ENCODE results near the gene TMEM158. TPM values are rescaled to one million over a fixed set of nuclear protein-coding genes. Genes with fewer than 3 reads are reported as not detected.
A peak's percentile ranks its signal among the peaks of the same experiment; 100 is the strongest.

TMEM158 gene
- total RNA-seq, 1 donor from 2014 or later = 2.7 TPM

DNA sequence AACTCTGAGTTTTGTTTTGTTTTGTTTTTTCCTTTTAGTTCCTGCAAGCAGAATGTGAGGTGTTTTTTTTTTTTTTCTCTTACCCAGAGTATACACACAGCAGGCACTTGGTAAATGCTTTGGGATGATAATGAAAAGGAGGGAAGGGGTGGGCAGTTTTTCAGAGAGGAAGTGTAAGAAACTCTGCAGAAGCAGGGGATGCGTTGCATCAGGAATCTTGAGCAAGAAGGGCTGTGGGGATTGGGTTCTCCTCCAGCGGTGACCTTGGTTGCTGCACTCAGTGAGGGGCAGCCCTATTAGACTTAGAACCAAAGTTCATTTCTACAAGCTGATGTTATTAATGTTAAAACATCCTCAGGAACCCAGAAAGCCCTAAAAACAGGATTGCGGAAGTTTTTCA is 32.2 kb upstream of the TMEM158 start:
- Histone ChIP-seq H3K36me3 (no peaks in the 10 kb centered on the region), H3K9ac (no peak overlapping the region), H3K79me2 (ENCODE audit: low read depth) (no peaks in the 10 kb centered on the region), H4K20me1 (ENCODE audit: low read depth) (no peaks in the 10 kb centered on the region), H3K9me3 (ENCODE audit: low read depth) (no peaks in the 10 kb centered on the region), H3K4me1 (no peaks in the 10 kb centered on the region), H3K27ac (no peak overlapping the region), H3F3A (ENCODE audit: low read depth) (no peaks in the 10 kb centered on the region), H3K27me3 (no peaks in the 10 kb centered on the region), H2AFZ (replicated peaks) (no peak overlapping the region), H3K4me3 (no peak overlapping the region), H3K4me2 (no peak overlapping the region)
- Mint-ChIP-seq H3K4me3 (no peak overlapping the region), H3K4me1 (peaks cover 4% of the 10 kb centered on the region), H3K9me3 (no peaks in the 10 kb centered on the region), H3K36me3 (no peaks in the 10 kb centered on the region), H3K27ac (no peak overlapping the region), H3K27me3 (ENCODE audit: insufficient read depth, low read depth) (peaks cover 3% of the 10 kb centered on the region)
- no peak for DNase-seq (ENCODE audit: low spot score)
- TF ChIP-seq EZH2 (IDR thresholded peaks at IDR 0.05) = no peak
- TF ChIP-seq, protein P1, sequence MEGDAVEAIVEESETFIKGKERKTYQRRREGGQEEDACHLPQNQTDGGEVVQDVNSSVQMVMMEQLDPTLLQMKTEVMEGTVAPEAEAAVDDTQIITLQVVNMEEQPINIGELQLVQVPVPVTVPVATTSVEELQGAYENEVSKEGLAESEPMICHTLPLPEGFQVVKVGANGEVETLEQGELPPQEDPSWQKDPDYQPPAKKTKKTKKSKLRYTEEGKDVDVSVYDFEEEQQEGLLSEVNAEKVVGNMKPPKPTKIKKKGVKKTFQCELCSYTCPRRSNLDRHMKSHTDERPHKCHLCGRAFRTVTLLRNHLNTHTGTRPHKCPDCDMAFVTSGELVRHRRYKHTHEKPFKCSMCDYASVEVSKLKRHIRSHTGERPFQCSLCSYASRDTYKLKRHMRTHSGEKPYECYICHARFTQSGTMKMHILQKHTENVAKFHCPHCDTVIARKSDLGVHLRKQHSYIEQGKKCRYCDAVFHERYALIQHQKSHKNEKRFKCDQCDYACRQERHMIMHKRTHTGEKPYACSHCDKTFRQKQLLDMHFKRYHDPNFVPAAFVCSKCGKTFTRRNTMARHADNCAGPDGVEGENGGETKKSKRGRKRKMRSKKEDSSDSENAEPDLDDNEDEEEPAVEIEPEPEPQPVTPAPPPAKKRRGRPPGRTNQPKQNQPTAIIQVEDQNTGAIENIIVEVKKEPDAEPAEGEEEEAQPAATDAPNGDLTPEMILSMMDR (IDR thresholded peaks at IDR 0.05) = no peak
- no peak for TF ChIP-seq EZH2phosphoT487 (IDR thresholded peaks at IDR 0.05)

GRCh38 chr3:45253316-45253715 is 27.2 kb upstream of the TMEM158 start:
- H3K4me1 Mint-ChIP-seq = peaks cover 3% of the 10 kb centered on the region

GRCh38 chr3:45252826-45253225 is 26.7 kb upstream of the TMEM158 start:
- Histone ChIP-seq H3K79me2 (ENCODE audit: low read depth) (no peaks in the 10 kb centered on the region), H3K9ac (no peak overlapping the region), H3K4me1 (peaks cover 7% of the 10 kb centered on the region), H3K4me2 (no peak overlapping the region), H3K27ac (no peak overlapping the region), H3K36me3 (no peaks in the 10 kb centered on the region), H2AFZ (replicated peaks) (no peak overlapping the region), H4K20me1 (ENCODE audit: low read depth) (no peaks in the 10 kb centered on the region), H3F3A (ENCODE audit: low read depth) (peaks cover 4% of the 10 kb centered on the region), H3K27me3 (no peaks in the 10 kb centered on the region), H3K4me3 (no peak overlapping the region), H3K9me3 (ENCODE audit: low read depth) (no peaks in the 10 kb centered on the region)
- H3K4me3 Mint-ChIP-seq = no peak overlapping the region
- TF ChIP-seq EZH2phosphoT487 (IDR thresholded peaks at IDR 0.05) = no peak
- TF ChIP-seq EZH2 (IDR thresholded peaks at IDR 0.05) = no peak
- TF ChIP-seq, protein P1 (IDR thresholded peaks at IDR 0.05) = no peak
- no peaks in the 10 kb centered on the region for H3K36me3 Mint-ChIP-seq
- no peaks in the 10 kb centered on the region for H3K9me3 Mint-ChIP-seq
- peaks cover 3% of the 10 kb centered on the region for H3K4me1 Mint-ChIP-seq
- H3K27me3 Mint-ChIP-seq (ENCODE audit: insufficient read depth, low read depth) = peaks cover 3% of the 10 kb centered on the region
- H3K27ac Mint-ChIP-seq = peak overlapping the region; percentile 11
- DNase-seq (ENCODE audit: low spot score) = no peak

More at GRCh38 chr3:45253316-45253715, 27.2 kb upstream of the TMEM158 start:
- Histone ChIP-seq H3K4me3 (no peak overlapping the region), H3K4me2 (no peak overlapping the region), H4K20me1 (ENCODE audit: low read depth) (no peaks in the 10 kb centered on the region), H3K36me3 (no peaks in the 10 kb centered on the region), H3K27me3 (no peaks in the 10 kb centered on the region), H3K27ac (no peak overlapping the region), H3F3A (ENCODE audit: low read depth) (no peaks in the 10 kb centered on the region), H3K79me2 (ENCODE audit: low read depth) (no peaks in the 10 kb centered on the region), H3K9me3 (ENCODE audit: low read depth) (no peaks in the 10 kb centered on the region), H3K4me1 (peaks cover 2% of the 10 kb centered on the region), H3K9ac (no peak overlapping the region), H2AFZ (replicated peaks) (no peak overlapping the region)
- Mint-ChIP-seq H3K27ac (no peak overlapping the region), H3K9me3 (no peaks in the 10 kb centered on the region), H3K4me3 (no peak overlapping the region), H3K36me3 (no peaks in the 10 kb centered on the region), H3K27me3 (ENCODE audit: insufficient read depth, low read depth) (peaks cover 3% of the 10 kb centered on the region)
- DNase-seq (ENCODE audit: low spot score) = no peak
- TF ChIP-seq EZH2 (IDR thresholded peaks at IDR 0.05) = no peak
- TF ChIP-seq, protein P1 (IDR thresholded peaks at IDR 0.05) = no peak
- no peak for TF ChIP-seq EZH2phosphoT487 (IDR thresholded peaks at IDR 0.05)
